Dermis microvascular lymphatic vessel endothelial cell (primary cell): ENCODE results near the gene SLC27A5. TPM values are rescaled to one million over a fixed set of nuclear protein-coding genes. Genes with fewer than 3 reads are reported as not detected.
A peak's percentile ranks its signal among the peaks of the same experiment; 100 is the strongest.
"Not testable (repeated sequence)": the region's sequence is repeated elsewhere in the genome, so short reads cannot be mapped to it uniquely, and the experiment has no call there.

Experiments
- DNase-seq, 2 donors: peaks; one replicate each; pipeline versions ENCODE4 v3.0.0 to v3.0.0-alpha.2; 2010; ENCODE audit warnings: low read depth in 2 of 2
- total RNA-seq: library from RNA; depleted of rRNA; stranded (reverse); fragments of >200 nt; gene quantifications from 2 replicates; pipeline ENCODE4 v1.2.1, GENCODE V29; 2014

SLC27A5 gene
- total RNA-seq, 1 donor from 2014 or later: 10.9 TPM

GRCh38 chr19:58498316-58499020, 13.3 kb downstream of the SLC27A5 start:
- peak in 1 of 2 donors; percentile 0 for DNase-seq

- peak in 1 of 2 donors; percentile 0 for DNase-seq
Measured at GRCh38 chr19:58497634-58498170, 14.1 kb downstream of the SLC27A5 start.

- DNase-seq: no peak
Measured at GRCh38 chr19:58492265-58492664, 19.5 kb downstream of the SLC27A5 start.

GRCh38 chr19:58491393-58491792, 20.4 kb downstream of the SLC27A5 start:
- no peak for DNase-seq

GRCh38 chr19:58484349-58484748, 27.4 kb downstream of the SLC27A5 start:
- DNase-seq: not testable (repeated sequence)

- DNase-seq: no peak
Measured at GRCh38 chr19:58483776-58484175, 28.0 kb downstream of the SLC27A5 start.

- no peak for DNase-seq
Measured at GRCh38 chr19:58482372-58482771, 29.4 kb downstream of the SLC27A5 start.

GRCh38 chr19:58480831-58481230, 31.0 kb downstream of the SLC27A5 start:
- DNase-seq: no peak

- DNase-seq: no peak
Measured at GRCh38 chr19:58480481-58480830, 31.3 kb downstream of the SLC27A5 start.

- DNase-seq: no peak
Measured at GRCh38 chr19:58479736-58480480, 31.9 kb downstream of the SLC27A5 start.

GRCh38 chr19:58479303-58479702, 32.5 kb downstream of the SLC27A5 start:
- no peak for DNase-seq

GRCh38 chr19:58477871-58478270, 33.9 kb downstream of the SLC27A5 start:
- DNase-seq: no peak

- DNase-seq: no peak
Measured at GRCh38 chr19:58477130-58477529, 34.7 kb downstream of the SLC27A5 start.

GRCh38 chr19:58476498-58477015, 35.2 kb downstream of the SLC27A5 start:
- DNase-seq: no peak

- DNase-seq: peak; percentile 90 to 95
Measured at GRCh38 chr19:58475714-58476497, 35.9 kb downstream of the SLC27A5 start, which contains the start of gene ZNF446. TSS of gene ZNF446 (plus strand) at chr19:58476352. CDS start at chr19:58477219, 867 bp downstream.

GRCh38 chr19:58474997-58475713, 36.6 kb downstream of the SLC27A5 start:
- no peak for DNase-seq

GRCh38 chr19:58474291-58474996, 37.3 kb downstream of the SLC27A5 start:
- DNase-seq: no peak

- no peak for DNase-seq
Measured at GRCh38 chr19:58473775-58474174, 38.0 kb downstream of the SLC27A5 start.

- DNase-seq: no peak
Measured at GRCh38 chr19:58471736-58472135, 40.1 kb downstream of the SLC27A5 start.

- DNase-seq: not testable (repeated sequence)
Measured at GRCh38 chr19:58470837-58471543, 40.8 kb downstream of the SLC27A5 start.
